Dedifferentiated amniotic fluid mesenchymal stem cell (primary cell): ENCODE measurements around the gene UXT.
A peak's percentile ranks its signal among the peaks of the same experiment; 100 is the strongest.
"Not testable (repeated sequence)": the region's sequence is repeated elsewhere in the genome, so short reads cannot be mapped to it uniquely, and the experiment has no call there.

Experiments
- DNase-seq: peaks from one replicate; pipeline ENCODE4 v3.0.0-alpha.2; 2016; ENCODE audit errors: extremely low spot score

UXT gene, protein sequence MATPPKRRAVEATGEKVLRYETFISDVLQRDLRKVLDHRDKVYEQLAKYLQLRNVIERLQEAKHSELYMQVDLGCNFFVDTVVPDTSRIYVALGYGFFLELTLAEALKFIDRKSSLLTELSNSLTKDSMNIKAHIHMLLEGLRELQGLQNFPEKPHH

DNA sequence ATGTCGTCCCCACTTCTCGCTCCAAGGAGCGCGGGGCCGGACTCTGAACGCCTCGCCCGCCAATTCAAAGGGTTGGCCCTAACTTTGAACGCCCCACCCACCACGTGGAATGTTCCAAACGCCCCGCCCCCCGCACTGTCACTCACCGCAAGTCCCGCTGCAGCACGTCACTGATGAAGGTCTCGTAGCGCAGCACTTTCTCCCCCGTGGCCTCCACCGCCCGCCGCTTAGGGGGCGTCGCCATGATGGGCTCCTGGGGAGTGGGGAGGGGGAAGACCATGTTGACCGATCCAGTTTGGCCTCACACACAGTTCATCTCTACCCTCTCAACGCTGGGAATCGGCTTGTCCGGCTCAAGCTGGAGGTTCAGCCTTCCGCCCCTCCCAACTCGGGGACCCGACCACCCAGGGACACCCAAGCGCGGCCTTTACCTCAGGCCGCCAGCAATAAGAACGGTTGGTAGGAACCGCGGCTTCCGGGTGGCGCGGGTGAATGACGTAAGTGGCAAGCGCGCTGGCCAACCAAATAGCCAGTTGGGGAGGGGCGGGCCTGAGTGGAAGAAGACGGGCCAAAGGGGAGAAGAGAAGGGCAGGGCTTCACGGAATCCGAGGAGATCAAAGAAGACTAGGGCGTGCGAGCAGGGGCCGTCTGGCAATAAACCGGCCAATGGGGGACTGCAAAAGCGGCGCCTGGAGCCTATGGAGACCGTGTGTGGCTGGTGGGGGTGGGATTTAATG, at the start of gene UXT:
Gene UXT, minus strand, starts transcription at position 497 of the 737 bp plus-strand sequence. Its CDS starts 253 bp downstream, at position 244.
- peak; percentile 93 for DNase-seq

DNA sequence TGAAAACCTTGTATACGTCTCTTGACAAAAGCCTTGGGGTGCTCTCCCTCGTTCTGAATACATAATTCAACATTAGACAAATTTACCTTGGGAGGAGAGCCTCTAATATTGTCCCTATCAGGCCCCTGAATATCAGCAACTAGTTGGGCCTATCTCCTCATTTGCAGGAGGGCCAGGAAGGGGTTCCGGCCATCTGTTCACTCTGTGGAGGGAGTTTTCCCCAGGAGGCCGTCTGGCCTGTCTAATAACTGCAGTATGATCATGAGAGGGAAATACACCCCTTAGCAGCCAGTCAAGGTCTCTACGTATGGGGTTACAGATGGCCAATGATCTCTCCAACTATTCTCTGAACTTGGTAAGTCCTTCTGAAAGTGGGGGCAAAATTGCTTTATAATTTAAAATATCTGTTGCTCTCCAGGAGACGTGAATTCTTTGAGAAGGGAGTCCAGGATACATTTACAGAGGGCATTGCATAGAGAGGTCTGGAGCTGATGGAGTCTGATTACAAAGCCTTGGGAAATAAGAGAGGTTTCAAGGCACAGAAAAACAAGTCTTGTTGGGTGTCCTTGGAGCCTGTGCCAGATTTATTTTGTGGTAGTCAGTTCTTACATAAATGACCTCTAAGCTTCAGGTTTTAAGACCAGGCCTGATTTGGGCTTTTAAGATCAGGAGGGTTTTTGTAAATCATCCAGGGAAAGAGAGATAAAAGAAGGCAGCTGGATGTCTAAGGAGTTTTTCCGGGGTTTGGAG, 48.2 kb upstream of the UXT start:
- DNase-seq = no peak

DNA sequence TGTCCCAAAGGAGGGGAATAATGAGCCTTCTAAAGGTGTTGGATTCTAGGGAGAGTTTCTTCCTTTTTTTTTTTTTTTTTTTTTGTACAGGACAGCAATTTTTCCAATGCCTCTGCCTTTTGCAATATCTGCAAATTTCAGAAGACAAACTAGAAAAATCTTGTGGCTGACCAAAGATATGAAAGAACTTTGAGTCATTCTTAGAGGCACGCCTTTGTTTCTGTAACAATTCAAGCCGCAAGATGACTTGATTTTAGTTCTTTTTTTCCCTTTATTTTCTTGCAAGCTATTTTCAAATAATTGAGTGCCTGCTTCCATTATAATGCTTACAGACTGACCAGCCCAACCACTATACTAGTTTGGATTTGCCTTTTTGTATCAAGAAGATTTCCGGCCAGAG, 47.6 kb upstream of the UXT start:
- no peak for DNase-seq

DNA sequence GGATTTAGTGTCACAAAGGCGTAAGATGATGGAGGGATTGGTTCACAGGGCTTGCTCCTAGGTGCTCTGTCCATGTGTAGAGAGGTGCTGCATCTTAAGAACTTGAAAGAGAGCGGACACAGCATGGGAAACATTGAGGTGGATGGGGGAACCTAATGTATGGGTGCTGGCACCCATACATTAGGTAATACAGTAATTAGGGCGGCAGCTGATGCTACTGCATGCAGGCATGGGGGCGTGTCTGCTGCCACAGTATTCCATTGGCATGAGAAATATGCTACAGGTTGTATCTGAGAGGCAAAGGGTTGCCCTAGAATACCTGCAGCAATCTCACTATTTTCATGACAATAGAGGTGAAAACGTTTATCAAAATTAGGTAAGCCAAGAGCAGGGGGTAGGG, 45.8 kb upstream of the UXT start:
- DNase-seq = no peak

DNA sequence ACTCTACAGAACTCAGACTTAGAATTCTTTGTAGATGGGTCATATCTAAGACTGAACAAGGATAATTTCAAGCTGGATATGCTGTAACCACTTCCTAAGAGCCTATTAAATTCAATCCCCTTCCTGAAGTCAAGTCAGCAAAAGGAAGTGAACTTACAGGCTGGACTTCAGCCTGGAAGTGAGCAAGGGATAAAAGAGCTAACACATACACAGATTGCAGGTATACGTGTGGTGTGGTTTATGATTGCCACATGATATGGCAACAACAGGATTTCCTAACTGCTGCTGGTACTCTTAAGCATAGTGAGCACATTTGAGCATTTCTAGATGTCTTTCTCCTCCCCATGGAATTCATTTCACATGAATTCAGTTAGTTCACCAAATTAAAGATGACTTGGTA, 38.2 kb upstream of the UXT start:
- no peak for DNase-seq

DNA sequence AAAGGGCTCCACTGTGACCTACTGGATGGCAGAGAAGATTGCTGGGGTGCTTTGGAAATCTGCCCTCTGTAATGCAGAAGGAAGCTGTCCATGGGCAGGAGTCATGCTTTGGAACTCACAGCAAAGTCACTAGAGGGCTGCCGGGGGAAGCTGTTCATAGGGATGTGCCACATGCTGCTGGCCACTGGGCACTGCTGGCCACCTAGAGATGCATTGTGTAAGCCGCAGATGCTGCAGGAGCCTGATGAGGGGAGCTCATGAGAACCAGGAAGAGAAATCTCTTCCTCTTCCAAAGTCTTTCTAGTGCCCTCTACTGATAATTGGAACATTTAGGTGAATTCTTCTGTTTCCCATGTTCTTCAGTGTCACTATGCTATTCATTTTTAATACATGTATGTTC, 31.2 kb upstream of the UXT start:
- DNase-seq = no peak

DNA sequence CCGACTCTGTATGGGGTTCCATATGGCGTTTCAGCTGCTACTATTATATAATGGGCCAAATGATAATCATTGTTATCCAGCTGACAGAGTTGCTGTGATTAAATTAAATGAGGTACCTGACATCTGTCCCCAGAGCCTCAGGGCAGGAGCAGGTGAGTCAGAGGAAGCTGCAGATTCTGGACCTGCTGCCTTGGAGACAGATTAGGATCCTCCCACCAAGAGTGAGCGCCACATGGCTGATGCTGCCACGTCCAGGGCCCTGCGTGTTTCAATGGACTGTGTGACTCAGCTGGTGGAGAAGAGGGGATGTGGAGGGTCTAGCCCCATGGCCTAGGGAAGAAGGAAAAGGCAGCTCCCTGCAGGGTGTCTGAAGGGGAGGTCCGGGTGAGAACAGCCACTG, 28.3 kb upstream of the UXT start:
- DNase-seq = no peak

DNA sequence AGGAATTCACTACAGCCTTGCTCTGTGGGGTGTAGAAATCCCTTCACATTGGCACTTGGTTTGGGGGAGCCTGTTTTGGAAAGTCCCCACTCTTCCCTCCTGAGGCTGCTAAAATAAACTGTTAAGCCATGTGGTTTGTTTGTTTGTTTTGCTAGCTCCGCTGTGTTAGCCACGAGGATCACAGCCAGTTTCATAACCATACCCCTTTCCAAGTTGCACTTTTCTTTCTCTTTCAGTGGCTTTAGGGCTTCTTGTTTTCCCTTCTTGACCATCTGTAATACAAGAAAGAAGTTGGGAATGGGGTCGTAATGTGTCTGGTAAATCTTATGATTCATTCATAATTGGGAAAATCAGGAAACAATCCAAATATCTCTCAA, 24.8 kb upstream of the UXT start:
- DNase-seq = no peak

DNA sequence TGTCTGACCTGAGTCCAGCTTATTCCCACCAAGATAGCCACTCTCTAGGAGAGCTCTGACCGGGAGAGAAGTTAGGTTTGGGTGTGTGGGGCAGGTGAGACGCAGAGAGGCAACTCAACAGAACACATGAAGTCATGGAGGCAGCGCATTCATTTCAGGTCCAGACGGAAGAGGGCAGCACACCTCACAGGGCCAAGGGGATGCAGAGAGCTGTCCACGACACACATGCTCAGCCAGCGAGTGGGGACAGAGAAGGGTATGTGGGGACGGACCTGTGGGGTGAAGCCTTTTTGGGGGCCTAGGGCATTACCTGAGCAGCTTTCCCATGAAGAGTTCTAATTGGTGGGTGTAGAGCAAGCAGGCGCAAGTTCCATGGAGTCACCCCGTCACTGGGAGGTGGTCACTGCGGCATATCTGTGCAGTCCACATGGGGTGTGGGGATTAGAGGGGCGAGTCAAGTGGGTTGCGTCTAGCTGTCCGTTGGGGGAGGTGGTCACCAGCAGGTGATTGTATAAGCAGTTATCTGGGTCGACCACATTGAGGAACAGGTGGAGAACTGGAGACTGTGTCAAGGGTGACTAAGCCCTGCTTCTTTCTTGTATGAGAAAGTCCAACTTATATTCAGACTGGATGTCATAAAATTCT, 24.3 kb upstream of the UXT start:
- DNase-seq = no peak

DNA sequence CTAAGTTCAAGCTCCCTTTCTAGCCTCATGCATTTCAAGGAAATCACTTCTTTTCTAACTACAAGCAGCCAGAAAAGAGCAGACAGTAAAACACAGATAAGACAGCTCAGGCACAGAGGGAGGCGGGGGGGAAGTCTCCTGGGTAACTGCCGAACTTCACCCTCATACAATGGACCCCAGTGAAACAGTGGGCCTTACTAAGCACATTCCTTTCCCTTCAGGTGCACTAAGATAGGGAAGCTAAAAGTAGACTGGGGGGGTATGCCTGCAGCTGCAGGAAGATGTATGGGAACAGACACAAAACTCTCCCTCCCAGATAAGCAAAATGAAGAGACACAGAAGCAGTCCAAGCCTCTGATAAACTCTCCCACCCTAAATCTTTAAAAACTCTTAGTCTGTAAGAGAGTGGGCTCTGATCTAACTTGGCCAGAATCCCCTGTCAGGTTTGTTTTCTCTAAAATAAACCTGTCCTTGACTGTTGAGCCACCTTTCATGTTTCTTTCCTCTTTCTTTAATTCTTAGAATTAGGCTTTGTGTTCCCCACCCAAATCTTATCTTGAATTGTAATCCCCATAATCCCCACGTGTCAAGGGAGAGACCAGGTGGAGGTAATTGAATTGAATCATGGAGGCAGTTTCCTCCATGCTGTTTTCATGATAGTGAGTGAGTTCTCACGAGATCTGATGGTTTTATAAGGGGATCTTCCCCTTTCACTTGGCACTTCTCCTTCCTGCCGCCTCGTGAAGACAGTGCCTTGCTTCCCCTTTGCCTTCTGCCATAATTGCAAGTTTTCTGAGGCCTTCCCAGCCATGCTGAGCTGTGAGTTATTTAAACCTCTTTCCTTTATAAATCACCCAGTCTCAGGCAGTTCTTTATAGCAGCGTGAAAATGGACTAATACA, 17.2 kb upstream of the UXT start:
- DNase-seq = not testable (repeated sequence)

DNA sequence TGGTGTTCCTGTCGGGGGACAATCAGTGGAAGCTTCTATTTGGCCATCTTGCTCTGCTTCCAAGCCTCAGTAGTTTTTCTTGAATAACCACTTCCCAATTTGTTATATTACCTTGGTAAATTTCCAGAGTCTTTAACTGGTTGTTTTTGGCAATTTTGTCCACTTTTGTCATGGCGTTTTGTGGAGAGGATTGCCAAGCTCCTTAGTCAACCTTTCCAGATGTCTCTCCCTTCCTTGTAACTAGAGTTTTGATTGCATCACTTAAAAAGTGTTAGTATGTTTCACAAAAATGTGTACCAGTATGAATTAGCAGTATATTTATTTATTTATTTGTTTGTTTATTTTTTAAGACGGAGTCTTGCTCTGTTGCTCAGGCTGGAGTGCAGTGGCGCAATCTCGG, 15.8 kb upstream of the UXT start:
- DNase-seq = no peak

DNA sequence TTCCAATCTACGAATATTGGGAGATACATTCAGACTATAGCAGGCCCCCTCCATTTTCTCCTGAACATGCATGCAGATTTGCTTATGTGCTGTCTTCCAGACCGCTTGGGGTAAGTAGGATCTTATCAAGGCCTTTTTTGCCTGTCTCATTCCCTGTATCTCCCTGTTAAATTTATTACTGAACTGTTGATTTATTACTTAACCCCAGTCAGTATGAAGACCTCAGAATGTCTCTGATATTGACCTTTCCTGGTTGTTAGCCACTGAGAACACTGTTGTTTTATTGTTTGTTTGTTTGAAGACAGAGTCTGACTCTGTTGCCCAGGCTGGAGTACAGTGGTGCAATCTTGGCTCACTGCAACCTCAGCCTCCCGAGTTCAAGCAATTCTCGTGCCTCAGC, 6.8 kb upstream of the UXT start:
- not testable (repeated sequence) for DNase-seq

DNA sequence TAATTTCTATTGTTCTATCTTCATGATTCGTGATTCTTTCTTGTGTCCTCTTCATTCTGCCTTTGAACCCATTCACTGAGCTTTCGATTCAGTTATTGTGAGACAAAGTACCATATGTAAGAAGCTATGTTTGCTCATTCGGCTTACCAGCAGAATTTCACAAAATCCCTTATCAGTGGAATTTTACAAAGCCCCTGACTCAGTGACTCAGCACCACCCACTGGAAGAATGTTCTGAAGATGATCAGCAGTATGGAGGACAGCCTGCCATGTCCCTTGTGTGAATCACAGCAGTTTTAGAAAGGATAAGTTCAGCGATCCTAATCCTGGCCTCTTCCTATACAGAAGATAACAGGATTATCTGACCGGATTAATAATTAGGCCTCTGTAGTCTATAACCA, 5.8 kb upstream of the UXT start:
- no peak for DNase-seq

DNA sequence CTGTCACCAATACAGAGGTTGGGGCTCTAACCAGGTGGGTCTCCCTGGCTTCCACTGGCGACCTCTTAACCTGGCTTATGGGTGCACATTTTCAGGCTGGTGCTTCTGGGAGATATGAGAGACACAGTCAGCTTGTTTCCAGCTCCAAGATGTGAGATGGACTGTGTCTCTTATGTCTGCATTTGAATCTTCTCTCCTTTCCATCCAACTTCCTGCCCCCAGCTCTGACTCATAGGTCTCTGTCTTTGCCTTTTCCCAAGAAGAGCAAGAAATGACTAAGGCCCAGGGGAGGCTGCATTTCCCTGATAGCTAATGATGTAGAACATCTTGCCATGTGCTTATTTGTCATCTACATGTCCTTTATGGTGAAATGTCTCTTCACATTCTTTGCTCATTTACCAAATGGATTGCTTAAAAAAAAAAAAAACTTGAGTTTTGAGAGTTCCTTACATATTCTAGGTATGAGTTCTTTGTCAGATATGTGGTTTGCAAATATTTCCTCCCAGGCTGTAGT, 3.2 kb upstream of the UXT start:
- DNase-seq = peak; percentile 68

DNA sequence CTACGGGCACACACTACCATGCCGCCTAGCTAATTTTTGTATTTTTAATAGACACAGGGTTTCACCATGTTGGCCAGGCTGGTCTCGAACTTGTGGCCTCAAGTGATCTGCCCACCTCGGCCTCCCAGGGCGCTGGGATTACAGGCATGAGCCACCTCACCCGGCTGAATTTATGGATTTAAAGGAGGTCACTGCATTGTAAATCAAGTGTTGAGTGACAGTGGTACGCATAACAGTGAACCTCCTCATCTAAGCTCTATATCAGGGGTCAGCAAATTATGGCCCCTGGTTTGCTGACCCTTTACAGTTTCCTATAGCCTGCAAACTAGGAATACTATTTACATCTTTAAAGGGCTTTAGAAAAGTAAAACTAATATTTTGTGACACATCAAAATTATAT, 2.6 kb upstream of the UXT start:
- no peak for DNase-seq

DNA sequence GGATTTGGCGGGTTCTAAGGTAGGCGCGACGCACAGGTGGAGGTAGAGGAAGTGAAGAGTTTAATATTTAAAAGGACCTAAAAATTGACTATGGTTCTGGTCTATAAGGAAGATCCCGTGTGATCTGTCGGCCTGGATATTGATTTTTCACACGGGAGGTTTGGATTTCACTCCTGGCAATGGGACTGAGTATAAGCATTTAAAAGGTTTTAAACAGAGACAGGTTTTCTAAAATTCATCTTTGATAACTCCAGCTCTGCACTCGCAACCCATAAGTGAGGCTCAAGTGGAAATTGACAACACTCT, 394 bp upstream of the UXT start:
- no peak for DNase-seq

DNA sequence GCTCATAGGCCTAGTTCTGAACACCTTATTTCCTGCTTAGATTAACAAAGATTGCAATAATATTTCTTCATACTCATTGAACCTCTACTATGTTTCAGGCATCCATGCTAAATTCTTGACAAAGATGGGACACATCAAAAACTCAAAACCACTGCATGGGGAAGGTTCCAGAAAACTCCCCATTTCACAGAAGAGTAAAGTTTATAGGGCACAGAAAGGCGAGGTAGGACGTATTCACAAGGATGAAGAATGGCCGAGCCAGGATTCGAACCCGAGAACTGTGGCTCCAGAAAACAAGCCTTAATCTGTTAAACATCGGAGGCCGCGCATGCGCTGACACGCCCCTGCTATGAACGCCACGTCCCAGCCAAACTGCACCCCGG, 688 bp downstream of the UXT start:
- DNase-seq = no peak

DNA sequence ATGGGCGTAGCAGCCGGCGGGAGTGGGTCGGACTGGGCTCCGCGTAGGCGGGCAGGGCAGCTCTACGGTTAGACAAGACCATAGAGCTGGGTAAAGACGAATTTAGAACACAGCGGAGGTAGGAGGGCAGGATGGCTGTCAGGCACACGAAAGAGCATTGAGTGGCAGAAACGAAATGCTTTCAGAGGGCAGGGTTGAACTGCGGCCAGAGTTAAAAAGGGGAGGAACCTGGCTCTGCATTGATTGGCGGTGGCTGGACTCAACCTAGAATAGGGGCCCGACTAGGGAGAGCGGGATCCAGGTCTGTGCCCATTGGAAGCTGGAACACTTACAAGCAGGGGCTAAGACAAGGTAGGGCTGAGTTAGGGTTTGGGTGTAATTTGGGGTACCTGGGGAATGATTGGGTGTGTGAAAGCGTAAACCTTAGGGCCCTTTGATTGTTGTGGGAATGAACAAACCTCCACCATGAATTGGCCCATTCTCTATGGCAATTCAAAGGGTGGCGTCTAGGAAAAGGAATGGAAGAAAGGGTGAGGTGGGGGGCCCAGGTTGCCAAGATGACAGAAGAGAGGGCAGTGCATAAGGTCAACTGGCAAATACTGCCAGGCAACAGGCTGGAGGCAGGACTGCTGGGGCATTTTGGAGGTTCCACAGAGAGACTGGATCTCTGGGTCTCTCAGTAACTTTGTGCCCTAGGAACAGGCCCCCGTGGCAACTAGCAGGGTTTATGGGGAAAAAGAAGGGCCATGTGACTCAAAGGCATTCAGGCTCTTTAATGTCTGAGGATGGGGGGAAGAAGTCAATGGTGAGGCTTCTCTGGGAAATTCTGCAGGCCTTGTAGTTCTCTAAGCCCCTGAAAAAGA, 7.7 kb downstream of the UXT start:
- no peak for DNase-seq

DNA sequence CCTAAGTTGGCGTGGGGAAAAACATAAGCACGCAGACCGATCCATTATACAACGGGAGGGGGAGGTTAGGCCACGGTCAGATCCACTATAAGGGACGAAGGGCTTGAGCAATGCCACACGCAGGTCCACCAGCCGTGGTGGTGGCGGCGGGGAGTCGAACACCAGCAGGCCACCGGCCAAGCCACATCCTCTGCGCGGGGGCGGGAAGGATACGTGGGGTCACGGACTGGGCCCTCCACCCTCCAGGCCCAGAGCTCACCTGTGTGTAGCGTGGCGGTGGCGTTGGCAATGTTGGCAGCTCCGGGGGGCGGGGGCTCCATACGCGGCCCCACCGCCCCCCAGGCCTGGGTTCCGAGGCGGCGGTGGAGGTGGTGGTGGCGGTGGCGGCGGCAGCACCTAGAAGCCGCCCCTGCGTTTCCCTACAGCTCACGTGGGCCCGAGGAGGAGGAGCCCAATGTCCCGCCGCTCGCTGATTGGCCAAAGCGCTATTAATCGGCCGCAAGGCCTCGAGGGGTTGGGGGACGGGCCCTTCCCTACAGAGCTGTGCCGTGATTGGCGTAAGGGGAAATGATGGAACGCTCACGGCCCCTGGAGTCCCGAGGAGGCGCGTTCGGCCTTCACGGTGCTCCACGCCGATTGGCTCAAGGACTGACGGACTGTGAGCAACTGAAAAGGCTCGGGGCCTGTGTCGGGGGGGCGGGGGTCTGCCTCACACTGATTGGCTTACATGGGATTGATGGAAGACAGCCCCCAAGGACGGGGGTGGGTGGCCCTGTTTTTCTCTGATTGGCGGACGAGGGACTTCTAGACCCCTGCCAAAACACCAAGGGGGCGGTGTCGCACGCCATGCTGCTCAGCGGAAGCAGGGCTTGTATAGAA, 8.6 kb downstream of the UXT start, which contains the start of gene ELK1:
Gene ELK1, minus strand, starts transcription at position 400 of the 879 bp plus-strand sequence. CDS start 9,122 bp downstream, outside the sequence.
- peak; percentile 96 for DNase-seq

DNA sequence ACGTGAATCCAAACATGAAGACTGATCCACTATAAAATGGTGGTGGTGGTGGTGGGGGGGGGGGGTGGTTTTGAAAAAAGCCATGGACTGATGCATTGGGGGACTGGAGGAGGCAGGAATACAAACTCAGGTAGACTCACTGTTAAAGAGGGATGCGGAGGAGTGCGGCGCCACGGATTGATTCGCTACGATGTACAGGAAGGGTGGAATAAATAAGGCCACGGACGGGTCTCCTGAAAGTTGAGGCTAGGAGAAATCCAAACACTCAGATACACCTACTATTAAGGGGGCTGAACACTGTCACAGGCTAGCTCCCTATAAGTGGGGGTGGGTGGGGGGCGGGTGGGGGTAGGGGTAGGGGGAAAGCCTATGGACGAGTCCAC, 9.2 kb downstream of the UXT start:
- no peak for DNase-seq
